Stimulated activated CD4-positive, alpha-beta T cell treated with anti-CD3 and anti-CD28 coated beads, Interleukin-1b, Interleukin-23, amount 100 ng/mL, for 4 hours (primary cell): ENCODE data around the gene GUSB.

Experiments used
- DNase-seq, 2 donors: peaks; one replicate each; pipeline ENCODE4 v3.0.0-alpha.2; 2020; ENCODE audit warnings: low read depth in 2 of 2

The GUSB gene

GRCh38 chr7:65931685-65932084 is 50.3 kb downstream of the GUSB start:
- DNase-seq, result no peak

- no peak for DNase-seq
Measured at GRCh38 chr7:65927489-65928448, 54.2 kb downstream of the GUSB start.

GRCh38 chr7:65926588-65926987 is 55.4 kb downstream of the GUSB start:
- DNase-seq, result no peak

- DNase-seq, result no peak
Measured at GRCh38 chr7:65925040-65925439, 57.0 kb downstream of the GUSB start.

- DNase-seq, result no peak
Measured at GRCh38 chr7:65924193-65924592, 57.8 kb downstream of the GUSB start.

- DNase-seq, result no peak
Measured at GRCh38 chr7:65923316-65923715, 58.7 kb downstream of the GUSB start.

GRCh38 chr7:65915921-65916657 is 65.9 kb downstream of the GUSB start:
- no peak for DNase-seq

- DNase-seq, result no peak
Measured at GRCh38 chr7:65912237-65912636, 69.8 kb downstream of the GUSB start.
